K562 (cell line): Measurements from ENCODE around the gene ETAA1. TPM values are rescaled to one million over a fixed set of nuclear protein-coding genes. Genes with fewer than 3 reads are reported as not detected.
A peak's percentile ranks its signal among the peaks of the same experiment; 100 is the strongest.

Experiments
- ATAC-seq: fragments of 200-7000 bp; cut with Tn5 transposase; 3 replicates; pipeline ENCODE4 v1.9.1; 2020; ENCODE audit warnings: moderate library complexity
- Bru-seq: library from RNA; stranded (reverse); fragments of 400-500 nt; gene quantifications from one replicate; lab custom pipeline; 2021; lab: Mats Ljungman, UMichigan
- BruChase-seq, 2 experiments: library from RNA; stranded (reverse); fragments of 400-500 nt; gene quantifications; one replicate each; lab custom pipeline; 2021; lab: Mats Ljungman, UMichigan
- BruUV-seq: library from RNA; stranded (reverse); fragments of 400-500 nt; replicated peaks from 2 replicates; lab custom pipeline; 2021; lab: Mats Ljungman, UMichigan
- CTCF ChIA-PET: fragments of 300-600 bp; formaldehyde crosslinking; extraction: SDS; loops from one replicate; lab custom pipeline; 2021; ENCODE audit warnings: low intra/inter-chr PET ratio; lab: Yijun Ruan, JAX
- POLR2A ChIA-PET: fragments of 300-600, 350-650 bp; sonication (Branson Sonifier 250); formaldehyde crosslinking; extraction: SDS; loops from one replicate; lab custom pipeline; 2021; ENCODE audit warnings: antibody characterized with exemption, inconsistent platforms; lab: Yijun Ruan, JAX
- DNase-seq, 4 experiments: peaks; one replicate each; pipeline versions ENCODE4 v3.0.0 to v3.0.0-alpha.2; 2011 to 2018; ENCODE audit warnings: low spot score in 3 of 4, mixed read lengths in 3 of 4; ENCODE audit errors: extremely low read depth in 1 of 4
- FAIRE-seq: peaks from 2 replicates; lab custom pipeline; 2011; peaks lifted over from hg19 to GRCh38; lab: Jason Lieb, UNC
- H2AFZ ChIP-seq: 2 replicates; pipeline ENCODE4 v1.6.0; 2011; ENCODE audit warnings: low read depth, low read length, control low read depth, inconsistent platforms
- H3K27ac ChIP-seq: fragments of 200-600 bp; 3 replicates; pipeline ENCODE4 v1.8.0; 2011; ENCODE audit warnings: low read depth, mild to moderate bottlenecking, control low read depth, inconsistent platforms, low read length, moderate library complexity, mixed read lengths; ENCODE audit errors: extremely low read depth
- H3K27me3 ChIP-seq, 2 experiments: fragments of 300-600 bp in 1 of 2; 2 replicates in 1 of 2; 3 replicates in 1 of 2; pipeline versions ENCODE4 v1.6.0 to v1.8.0; 2011; ENCODE audit warnings: inconsistent platforms in 2 of 2, low read length in 2 of 2, mild to moderate bottlenecking in 1 of 2, mixed read lengths in 1 of 2, moderate library complexity in 1 of 2; ENCODE audit not compliant: control insufficient read depth in 2 of 2, insufficient read depth in 2 of 2
- H3K36me3 ChIP-seq: fragments of 300-600 bp; 3 replicates; pipeline ENCODE4 v1.8.0; 2011; ENCODE audit warnings: mild to moderate bottlenecking, low read length, inconsistent platforms; ENCODE audit not compliant: control insufficient read depth, insufficient read depth
- H3K4me1 ChIP-seq, 2 experiments: fragments of 200-600 bp in 1 of 2; replicated peaks in 1 of 2; 2 replicates in 1 of 2; 3 replicates in 1 of 2; pipeline versions ENCODE4 v1.5.1 to v1.8.0; 2011; ENCODE audit warnings: inconsistent platforms in 2 of 2, low read length in 2 of 2, mild to moderate bottlenecking in 1 of 2, mixed read lengths in 1 of 2, moderate library complexity in 1 of 2; ENCODE audit not compliant: control insufficient read depth in 2 of 2, insufficient read depth in 2 of 2
- H3K4me2 ChIP-seq: 2 replicates; pipeline ENCODE4 v1.6.1; 2011; ENCODE audit warnings: low read length, control low read depth, inconsistent platforms, mixed read lengths; ENCODE audit not compliant: insufficient read depth
- H3K4me3 ChIP-seq: fragments of 200-600 bp; sonication (generic), shearing (Covaris generic); 2 replicates; pipeline ENCODE4 v1.5.1; 2016; ENCODE audit warnings: control low read depth, inconsistent platforms
- H3K79me2 ChIP-seq: fragments of 200-600 bp; 3 replicates; pipeline ENCODE4 v1.8.0; 2011; ENCODE audit warnings: low read length, inconsistent platforms; ENCODE audit not compliant: control insufficient read depth, insufficient read depth
- H3K9ac ChIP-seq, 2 experiments: 2 replicates each; pipeline versions ENCODE4 v1.6.0 to v1.6.1; 2011; ENCODE audit warnings: low read depth in 2 of 2, low read length in 2 of 2, control low read depth in 1 of 2, inconsistent platforms in 1 of 2, mild to moderate bottlenecking in 1 of 2, mixed read lengths in 1 of 2; ENCODE audit not compliant: insufficient read depth in 1 of 2
- H3K9me1 ChIP-seq: one replicate; pipeline ENCODE4 v1.6.0; 2011; ENCODE audit warnings: inconsistent platforms, mild to moderate bottlenecking, low read length, moderate library complexity; ENCODE audit not compliant: control insufficient read depth, insufficient read depth
- H3K9me3 ChIP-seq: replicated peaks from 2 replicates; pipeline ENCODE4 v1.5.1; 2011; ENCODE audit warnings: low read depth, low read length, inconsistent platforms; ENCODE audit not compliant: control insufficient read depth, insufficient read depth
- H4K20me1 ChIP-seq: replicated peaks from 2 replicates; pipeline ENCODE4 v1.6.1; 2011; ENCODE audit warnings: low read length, inconsistent platforms, mixed read lengths; ENCODE audit not compliant: control insufficient read depth, insufficient read depth
- BRD4 ChIP-seq: fragments of 200-600 bp; sonication (generic); IDR thresholded peaks from 2 replicates; pipeline ENCODE4 v1.6.1; 2017; ENCODE audit warnings: inconsistent platforms
- COPS2 ChIP-seq: fragments of 450-650 bp; conservative IDR thresholded peaks from 2 replicates; pipeline ENCODE4 v1.6.1; 2016; ENCODE audit warnings: mild to moderate bottlenecking, moderate library complexity
- DIDO1 ChIP-seq: fragments of 450-650 bp; IDR thresholded peaks from 2 replicates; pipeline ENCODE4 v1.6.1; 2016; ENCODE audit warnings: low read depth, missing biosample characterization, missing genetic modification characterization
- LARP7 ChIP-seq: fragments of 450-650 bp; IDR thresholded peaks from 2 replicates; pipeline ENCODE4 v1.6.1; 2016
- MCM5 ChIP-seq: fragments of 450-650 bp; IDR thresholded peaks from 2 replicates; pipeline ENCODE4 v1.6.1; 2016; ENCODE audit warnings: low read depth
- NFATC3 ChIP-seq: fragments of 450-650 bp; IDR thresholded peaks from 2 replicates; pipeline ENCODE4 v1.6.1; 2017; ENCODE audit warnings: mild to moderate bottlenecking
- SP1 ChIP-seq: sonication (generic); formaldehyde crosslinking; IDR thresholded peaks from 2 replicates; pipeline ENCODE4 v1.8.1; 2022; ENCODE audit warnings: mild to moderate bottlenecking, missing genetic modification reagents
- TAF7 ChIP-seq: fragments of 450-650 bp; IDR thresholded peaks from 2 replicates; pipeline ENCODE4 v1.6.1; 2016; ENCODE audit warnings: missing genetic modification characterization, missing compliant biosample characterization
- ZBTB8A ChIP-seq: fragments of 450-650 bp; IDR thresholded peaks from 2 replicates; pipeline ENCODE4 v1.6.1; 2018; ENCODE audit warnings: mild to moderate bottlenecking, moderate library complexity; ENCODE audit not compliant: partially characterized antibody
- WGBS: fragments of 100-300 bp; shearing (Covaris generic); methylation state at CpG from one replicate; pipeline ENCODE4 v1.1.6; 2016; ENCODE audit warnings: low coverage, mixed read lengths; ENCODE audit not compliant: insufficient coverage; ENCODE audit errors: missing lambda C conversion rate; 5-methylcytosine and 5-hydroxymethylcytosine counted together
- in situ Hi-C: fragments of 300-500 bp; cut with MboI; formaldehyde crosslinking; loops from 4 replicates; pipeline ENCODE4 v1.15.0; 2018; ENCODE audit warnings: inconsistent platforms, mixed read lengths
- intact Hi-C: fragments of 100-400 bp; cut with micrococcal nuclease; formaldehyde crosslinking; loops from 2 replicates; pipeline ENCODE4 v1.14.2; 2022
- long read RNA-seq, 3 experiments: library from polyadenylated mRNA in 2 of 3; library from RNA in 1 of 3; unstranded in 2 of 3; stranded (forward) in 1 of 3; transcript quantifications; one replicate each; pipeline ENCODE4 v2.0.0, GENCODE V29; 2019 to 2022
- polyA minus RNA-seq, 3 experiments: library from RNA; depleted of rRNA, polyadenylated mRNA; stranded (reverse); fragments of >200 nt; gene quantifications; 2 replicates each; pipeline ENCODE4 v1.2.3, GENCODE V29; 2011
- polyA plus RNA-seq, 8 experiments: library from polyadenylated mRNA; depleted of rRNA in 4 of 8; stranded (reverse) in 5 of 8; unstranded in 3 of 8; fragments of >200 nt; fragmentation: Nextera tagmentation in 2 of 8; fragmentation: Illumina TruSeq in 1 of 8; extraction: Ambion mirVana in 2 of 8; extraction: Trizol in 1 of 8; gene quantifications; 2 replicates each; pipeline versions ENCODE4 v1.2.1 to v1.2.3, GENCODE V29; 2011 to 2014; ENCODE audit warnings: inconsistent platforms in 1 of 8, missing spikeins in 1 of 8
- total RNA-seq, 7 experiments: library from RNA; depleted of rRNA in 6 of 7; stranded (reverse); fragments of >200 nt in 6 of 7; fragmentation: Illumina TruSeq in 2 of 7; extraction: Trizol in 2 of 7; gene quantifications; 2 replicates each; pipeline versions ENCODE4 v1.2.1 to v1.2.3, GENCODE V29; 2011 to 2021; ENCODE audit warnings: low replicate concordance in 1 of 7
- TF ChIP-seq, protein P1 (sequence below), 2 experiments: IDR thresholded peaks in 1 of 2; conservative IDR thresholded peaks in 1 of 2; 2 replicates each; pipeline ENCODE4 v1.6.1; 2016; ENCODE audit warnings: low read depth in 2 of 2, mild to moderate bottlenecking in 1 of 2, missing compliant biosample characterization in 1 of 2, missing genetic modification characterization in 1 of 2, moderate library complexity in 1 of 2
- TF ChIP-seq, protein P2 (sequence below): fragments of 450-650 bp; IDR thresholded peaks from 2 replicates; pipeline ENCODE4 v1.7.0; 2016; ENCODE audit warnings: borderline replicate concordance

Gene ETAA1
- total RNA-seq (2011; cell fraction: chromatin; rRNA removed; ENCODE audit: low replicate concordance): 3.8 and 22.0 TPM in 2 replicates
- 2.5 and 4.9 TPM in 2 replicates for total RNA-seq (2011; cell fraction: nucleolus; rRNA removed)
- 7.3 and 11.1 TPM in 2 replicates for total RNA-seq (2011; cell fraction: nucleoplasm; rRNA removed)
- total RNA-seq (2014; rRNA removed) (9.6 and 10.5 TPM in 2 replicates), total RNA-seq (2014; rRNA removed; fragmentation: Illumina TruSeq; extraction: Trizol) (14.9 and 17.8 TPM in 2 replicates), total RNA-seq (2015; rRNA removed; fragmentation: Illumina TruSeq; extraction: Trizol) (16.3 and 17.4 TPM in 2 replicates), total RNA-seq (2021) (8.6 TPM in 2 replicates), polyA plus RNA-seq (2011; rRNA removed) (5.5 and 12.0 TPM in 2 replicates), polyA plus RNA-seq (2014; fragmentation: Illumina TruSeq; extraction: Trizol) (9.8 and 13.9 TPM in 2 replicates), polyA plus RNA-seq (2014; fragmentation: Nextera tagmentation; extraction: Ambion mirVana) (1 to 10 TPM; 2.7 to 3.2 TPM), polyA plus RNA-seq (2014; rRNA removed) (9.3 and 9.7 TPM in 2 replicates), polyA minus RNA-seq (2011; rRNA and poly(A)+ RNA removed) (16.6 and 22.1 TPM in 2 replicates), Bru-seq, nascent RNA (percentile 84 among the genes with signal in this experiment), BruChase-seq, experiment 1, labeled RNA remaining after a 2-hour chase (percentile 88 among the genes with signal in this experiment), BruChase-seq, experiment 2, labeled RNA remaining after a 6-hour chase (percentile 87 among the genes with signal in this experiment)
- 1.0 and 1.7 TPM in 2 replicates for polyA plus RNA-seq (2011; cell fraction: cytosol; rRNA removed)
- 4.1 and 4.7 TPM in 2 replicates for polyA plus RNA-seq (2011; cell fraction: nucleus; rRNA removed)
- 5.8 and 7.0 TPM in 2 replicates for polyA plus RNA-seq (2012)
- polyA minus RNA-seq (2011; cell fraction: cytosol; rRNA and poly(A)+ RNA removed): 2.5 and 3.2 TPM in 2 replicates
- polyA minus RNA-seq (2011; cell fraction: nucleus; rRNA and poly(A)+ RNA removed): 13.6 and 18.2 TPM in 2 replicates
- long read RNA-seq, experiment 1, transcript ETAA1-201 (6 exons, 3,418 nt): major isoform, 29 of 54 reads
- long read RNA-seq, experiment 1, partial matches to known transcripts: 21 of 54 reads
- long read RNA-seq, experiment 1, other reads (novel, unspliced or antisense): 4 of 54 reads
- long read RNA-seq, experiment 2, partial matches to known transcripts: 3 of 4 reads
- long read RNA-seq, experiment 2, other reads (novel, unspliced or antisense): 0 of 4 reads
- long read RNA-seq, experiment 3, partial matches to known transcripts: 1 of 2 reads
- long read RNA-seq, experiment 3, other reads (novel, unspliced or antisense): 0 of 2 reads

DNA sequence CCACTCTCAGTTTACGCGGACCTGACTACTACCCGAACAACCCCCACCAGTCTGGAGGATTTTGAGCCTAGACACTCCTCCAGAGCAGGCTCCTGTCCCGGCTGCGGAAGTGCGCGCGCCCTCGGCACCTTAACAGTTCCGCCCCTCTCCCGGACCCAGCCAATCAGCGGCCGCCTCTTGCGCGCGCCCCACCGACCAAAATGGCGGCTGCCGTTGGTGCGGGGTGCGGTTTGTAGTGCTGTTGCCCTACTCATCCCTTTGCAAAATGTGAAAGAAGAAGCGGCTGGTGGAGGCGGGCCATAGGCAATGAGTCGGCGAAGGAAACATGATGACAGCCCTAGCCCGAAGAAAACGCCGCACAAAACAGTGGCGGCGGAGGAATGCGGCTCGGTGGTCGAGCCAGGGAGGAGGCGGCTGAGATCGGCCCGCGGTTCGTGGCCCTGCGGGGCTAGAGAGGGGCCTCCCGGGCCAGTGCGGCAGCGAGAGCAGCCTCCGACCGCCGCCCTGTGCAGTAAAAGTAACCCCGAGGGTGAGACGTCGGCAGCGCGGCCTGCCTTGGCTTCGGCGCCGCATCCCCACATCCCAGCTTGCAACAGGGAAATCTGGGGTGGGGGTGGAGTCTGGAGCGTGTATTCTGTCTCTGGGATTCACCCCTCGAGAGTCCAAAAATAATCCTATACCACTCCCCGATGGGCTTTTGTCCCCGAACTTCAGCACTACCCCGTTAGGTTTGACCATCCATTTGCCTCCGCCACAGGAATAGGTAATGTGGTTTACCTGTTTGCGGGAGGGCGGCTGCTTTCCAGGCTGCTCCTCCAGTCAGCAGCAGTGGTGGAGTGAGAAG, at the start of gene ETAA1:
TSS of gene ETAA1 (plus strand) at position 191 of the 844 bp plus-strand sequence. CDS start at position 307, 116 bp downstream.
- CTCF ChIA-PET: no interaction called here
- Histone ChIP-seq H4K20me1 (no peaks in the 10 kb centered on the region), H3K79me2 (peaks cover 20% of the 10 kb centered on the region), H3K9me1 (no peaks in the 10 kb centered on the region), H3K4me2 (peak within 1 kb of the TSS; percentile 89), H3K9me3 (no peaks in the 10 kb centered on the region), H3K4me3 (peak within 1 kb of the TSS; percentile 91), H3K27me3 (no peaks in the 10 kb centered on the region), H3K36me3 (peaks cover 16% of the 10 kb centered on the region; the same call in 1 of the 3 replicates), H3K27ac (peak within 1 kb of the TSS; percentile 83), H2AFZ (peak within 1 kb of the TSS; percentile 95), H3K9ac (peak within 1 kb of the TSS; percentile 84 to 92), H3K4me1 (peaks cover 0 to 10% of the 10 kb centered on the region in 2 experiments; a peak in 1 of 5 replicates)
- WGBS: under 1% methylated on average over 61 of the region's 61 CpGs
- DNase-seq (peak; percentile 95 to 98 (median 98)), FAIRE-seq (peak; percentile 87), ATAC-seq (peak; percentile 100)
- TSS peak; percentile 80 for BruUV-seq
- intact Hi-C loops (no loop called here), in situ Hi-C loops (no loop called here)
- POLR2A ChIA-PET: interaction anchor here (0.6 to 0.7 kb wide), 4 partner anchors 11 to 1183 kb away, joined by 3 to 5 read pairs (median 4); no protein-coding TSS in a partner anchor
- TF ChIP-seq ZBTB8A: no peak
- peak; percentile 98 for TF ChIP-seq TAF7 (tag)
- 0 out of 2 replicates have a peak, but pooled peaks have one; percentile 41 for TF ChIP-seq DIDO1 (tag)
- no peak for TF ChIP-seq NFATC3
- TF ChIP-seq, protein P1, sequence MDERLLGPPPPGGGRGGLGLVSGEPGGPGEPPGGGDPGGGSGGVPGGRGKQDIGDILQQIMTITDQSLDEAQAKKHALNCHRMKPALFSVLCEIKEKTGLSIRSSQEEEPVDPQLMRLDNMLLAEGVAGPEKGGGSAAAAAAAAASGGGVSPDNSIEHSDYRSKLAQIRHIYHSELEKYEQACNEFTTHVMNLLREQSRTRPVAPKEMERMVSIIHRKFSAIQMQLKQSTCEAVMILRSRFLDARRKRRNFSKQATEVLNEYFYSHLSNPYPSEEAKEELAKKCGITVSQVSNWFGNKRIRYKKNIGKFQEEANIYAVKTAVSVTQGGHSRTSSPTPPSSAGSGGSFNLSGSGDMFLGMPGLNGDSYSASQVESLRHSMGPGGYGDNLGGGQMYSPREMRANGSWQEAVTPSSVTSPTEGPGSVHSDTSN (CRISPR knock-in tag; IDR thresholded peaks at IDR 0.05; ENCODE audit: low read depth): no peak
- TF ChIP-seq, protein P1 (tag; conservative IDR thresholded peaks at IDR 0.05; ENCODE audit: low read depth): no peak
- TF ChIP-seq, protein P2, sequence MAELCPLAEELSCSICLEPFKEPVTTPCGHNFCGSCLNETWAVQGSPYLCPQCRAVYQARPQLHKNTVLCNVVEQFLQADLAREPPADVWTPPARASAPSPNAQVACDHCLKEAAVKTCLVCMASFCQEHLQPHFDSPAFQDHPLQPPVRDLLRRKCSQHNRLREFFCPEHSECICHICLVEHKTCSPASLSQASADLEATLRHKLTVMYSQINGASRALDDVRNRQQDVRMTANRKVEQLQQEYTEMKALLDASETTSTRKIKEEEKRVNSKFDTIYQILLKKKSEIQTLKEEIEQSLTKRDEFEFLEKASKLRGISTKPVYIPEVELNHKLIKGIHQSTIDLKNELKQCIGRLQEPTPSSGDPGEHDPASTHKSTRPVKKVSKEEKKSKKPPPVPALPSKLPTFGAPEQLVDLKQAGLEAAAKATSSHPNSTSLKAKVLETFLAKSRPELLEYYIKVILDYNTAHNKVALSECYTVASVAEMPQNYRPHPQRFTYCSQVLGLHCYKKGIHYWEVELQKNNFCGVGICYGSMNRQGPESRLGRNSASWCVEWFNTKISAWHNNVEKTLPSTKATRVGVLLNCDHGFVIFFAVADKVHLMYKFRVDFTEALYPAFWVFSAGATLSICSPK: no peak
- no peak for TF ChIP-seq LARP7
- no peak for TF ChIP-seq COPS2
- peak; percentile 92 for TF ChIP-seq BRD4
- TF ChIP-seq SP1 (CRISPR knock-in tag): 0 out of 2 replicates have a peak, but pooled peaks have one; percentile 29
- TF ChIP-seq MCM5: no peak
